GM13976 (cell line): ENCODE data around the gene SHISA9.

Source experiments
- DNase-seq: peaks from one replicate; pipeline ENCODE4 v3.0.0; 2012; ENCODE audit warnings: low spot score
- in situ Hi-C: fragments of 300-500 bp; cut with MboI; formaldehyde crosslinking; loops from one replicate; pipeline ENCODE4 v1.12.0; 2022; ENCODE audit warnings: low sequenced_read_pairs, mixed read lengths, inconsistent platforms; ENCODE audit not compliant: unreplicated experiment
- TF ChIP-seq, protein P1 (sequence below): IDR thresholded peaks from 2 replicates; pipeline ENCODE4 v1.5.1; 2012; ENCODE audit warnings: borderline replicate concordance, mild to moderate bottlenecking; ENCODE audit not compliant: insufficient read depth; ENCODE audit errors: extremely low read depth, missing control alignments, control extremely low read depth

Gene SHISA9

DNA sequence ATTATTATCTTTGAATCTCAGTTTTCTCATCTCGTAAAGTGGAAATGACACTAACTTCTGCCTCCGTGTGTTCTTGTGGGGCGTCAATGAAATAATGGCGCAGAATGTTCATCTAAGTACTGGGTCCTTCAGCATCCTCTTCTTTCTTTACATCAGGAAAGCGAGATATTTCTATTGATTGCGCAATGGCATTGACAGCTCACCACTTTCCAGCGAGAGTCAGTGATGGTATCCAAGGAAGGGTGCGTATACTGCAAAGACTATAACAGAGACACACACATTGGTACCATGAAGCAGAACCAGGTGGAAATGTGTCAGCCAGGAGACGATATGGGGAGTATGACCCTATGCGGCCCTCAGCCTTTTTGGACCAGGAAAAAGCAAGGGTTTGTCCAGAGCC is 162.1 kb downstream of the SHISA9 start:
- TF ChIP-seq, protein P1, sequence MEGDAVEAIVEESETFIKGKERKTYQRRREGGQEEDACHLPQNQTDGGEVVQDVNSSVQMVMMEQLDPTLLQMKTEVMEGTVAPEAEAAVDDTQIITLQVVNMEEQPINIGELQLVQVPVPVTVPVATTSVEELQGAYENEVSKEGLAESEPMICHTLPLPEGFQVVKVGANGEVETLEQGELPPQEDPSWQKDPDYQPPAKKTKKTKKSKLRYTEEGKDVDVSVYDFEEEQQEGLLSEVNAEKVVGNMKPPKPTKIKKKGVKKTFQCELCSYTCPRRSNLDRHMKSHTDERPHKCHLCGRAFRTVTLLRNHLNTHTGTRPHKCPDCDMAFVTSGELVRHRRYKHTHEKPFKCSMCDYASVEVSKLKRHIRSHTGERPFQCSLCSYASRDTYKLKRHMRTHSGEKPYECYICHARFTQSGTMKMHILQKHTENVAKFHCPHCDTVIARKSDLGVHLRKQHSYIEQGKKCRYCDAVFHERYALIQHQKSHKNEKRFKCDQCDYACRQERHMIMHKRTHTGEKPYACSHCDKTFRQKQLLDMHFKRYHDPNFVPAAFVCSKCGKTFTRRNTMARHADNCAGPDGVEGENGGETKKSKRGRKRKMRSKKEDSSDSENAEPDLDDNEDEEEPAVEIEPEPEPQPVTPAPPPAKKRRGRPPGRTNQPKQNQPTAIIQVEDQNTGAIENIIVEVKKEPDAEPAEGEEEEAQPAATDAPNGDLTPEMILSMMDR, result no peak
- DNase-seq, result no peak
- in situ Hi-C loops, result no loop called here

DNA sequence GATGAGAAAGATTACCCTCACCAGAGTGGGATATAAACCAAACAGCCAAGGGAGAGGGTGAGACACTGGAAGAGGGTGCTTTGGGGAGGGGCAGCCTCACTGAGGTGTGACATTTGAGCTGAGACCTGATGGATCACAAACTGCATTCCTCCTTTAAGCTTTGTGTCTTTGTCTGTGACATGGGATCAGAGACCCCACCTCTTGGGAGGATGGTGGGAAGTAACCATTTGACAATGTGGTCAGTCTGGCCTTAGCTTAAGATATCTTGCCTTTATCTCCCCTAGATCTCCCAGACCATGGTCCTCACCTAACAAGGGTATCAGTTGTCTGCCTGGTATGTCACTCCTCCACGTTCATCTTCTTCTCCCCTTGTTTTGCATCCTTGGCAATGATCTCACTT is 163.4 kb downstream of the SHISA9 start:
- in situ Hi-C loops, result no loop called here
- TF ChIP-seq, protein P1, result no peak
- no peak for DNase-seq

DNA sequence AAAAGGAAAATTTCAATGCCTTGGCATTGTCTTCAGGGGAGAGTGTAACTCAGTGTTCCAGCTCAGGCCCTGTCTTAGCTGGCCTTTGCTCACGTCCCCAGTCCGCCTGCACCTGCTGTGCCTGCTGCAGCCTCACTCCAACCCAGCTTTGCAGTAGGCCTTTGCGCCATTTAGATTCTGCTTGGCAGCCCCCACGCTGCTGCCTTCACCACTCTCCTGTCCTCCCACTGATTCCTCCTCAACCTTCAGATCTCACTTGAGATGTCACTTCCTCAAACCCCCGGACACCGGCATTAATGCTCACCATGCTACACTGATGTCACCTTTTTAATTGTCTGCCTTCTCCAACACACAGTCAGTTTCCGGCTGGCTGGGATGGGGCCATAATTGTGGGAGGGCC is 166.2 kb downstream of the SHISA9 start:
- in situ Hi-C loops, result no loop called here
- TF ChIP-seq, protein P1, result no peak
- no peak for DNase-seq

DNA sequence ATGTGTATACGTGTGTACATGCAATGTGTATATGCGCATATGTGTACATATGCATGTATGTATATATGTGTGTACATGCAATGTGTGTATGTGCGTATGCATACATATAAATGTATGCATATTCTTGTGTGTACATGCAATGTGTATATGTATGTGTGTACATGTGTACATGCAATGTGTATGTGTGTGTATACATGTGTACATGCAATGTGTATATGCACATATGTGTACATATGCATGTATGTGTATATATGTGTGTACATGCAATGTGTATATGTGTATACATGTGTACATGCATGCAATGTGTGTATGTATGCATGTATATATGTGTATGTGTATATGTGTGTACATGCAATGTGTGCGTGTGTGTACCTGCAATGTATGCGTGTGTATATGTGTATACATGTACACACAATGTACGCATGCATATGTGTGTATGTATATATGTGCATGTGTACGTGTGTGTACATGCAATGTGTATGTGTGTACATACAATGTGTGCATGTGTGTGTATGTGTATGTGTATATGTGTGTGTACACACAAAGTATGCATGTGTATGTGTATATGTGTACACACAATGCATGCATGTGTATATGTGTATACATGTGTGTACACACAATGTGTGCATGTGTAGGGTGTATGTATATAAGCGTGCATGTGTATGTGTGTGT is 167.7 kb downstream of the SHISA9 start:
- DNase-seq, result no peak
- TF ChIP-seq, protein P1, result no peak
- in situ Hi-C loops, result no loop called here

DNA sequence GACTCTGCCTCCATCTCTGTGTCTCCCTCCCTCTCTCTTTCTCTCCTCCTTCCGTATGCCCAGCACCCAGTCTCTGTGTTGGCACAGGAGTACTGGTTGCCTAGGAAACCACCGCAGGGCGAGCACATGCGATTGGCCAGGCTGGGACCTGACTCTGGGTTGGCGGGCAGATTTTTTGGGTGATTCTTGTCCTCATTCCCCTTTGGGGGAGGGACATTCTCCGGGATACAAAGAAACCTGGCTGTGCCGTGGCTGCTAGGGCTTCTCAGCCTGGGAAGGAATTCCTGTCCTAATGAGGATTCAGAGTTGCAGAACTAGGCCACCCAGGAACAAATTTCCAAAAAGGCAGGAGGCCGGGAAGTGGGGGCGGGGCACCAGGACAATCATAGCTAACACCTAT is 168.9 kb downstream of the SHISA9 start:
- TF ChIP-seq, protein P1, result no peak
- in situ Hi-C loops, result no loop called here
- DNase-seq, result no peak

DNA sequence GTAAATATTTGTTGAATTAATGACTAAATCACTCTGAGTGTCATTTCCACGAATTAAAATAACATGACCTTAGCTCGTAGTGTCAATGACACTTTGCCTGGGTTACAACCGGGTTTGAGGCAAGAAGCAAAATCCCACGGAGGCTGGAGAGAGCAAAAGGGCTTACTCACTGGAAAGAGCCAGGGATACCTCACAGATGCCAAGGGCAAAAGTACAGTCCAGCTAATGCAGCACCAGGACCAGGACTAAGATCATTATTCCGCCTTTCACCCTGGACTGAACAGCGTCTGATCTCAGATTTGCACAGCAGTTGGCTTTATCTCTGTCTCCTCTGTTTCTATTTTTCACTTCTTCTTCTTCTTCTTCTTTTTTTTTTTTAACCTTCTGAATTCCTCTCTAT is 175.5 kb downstream of the SHISA9 start:
- in situ Hi-C loops, result no loop called here
- no peak for DNase-seq
- TF ChIP-seq, protein P1, result no peak
